ENCODE results near the gene FKBP9.

Gene FKBP9

DNA sequence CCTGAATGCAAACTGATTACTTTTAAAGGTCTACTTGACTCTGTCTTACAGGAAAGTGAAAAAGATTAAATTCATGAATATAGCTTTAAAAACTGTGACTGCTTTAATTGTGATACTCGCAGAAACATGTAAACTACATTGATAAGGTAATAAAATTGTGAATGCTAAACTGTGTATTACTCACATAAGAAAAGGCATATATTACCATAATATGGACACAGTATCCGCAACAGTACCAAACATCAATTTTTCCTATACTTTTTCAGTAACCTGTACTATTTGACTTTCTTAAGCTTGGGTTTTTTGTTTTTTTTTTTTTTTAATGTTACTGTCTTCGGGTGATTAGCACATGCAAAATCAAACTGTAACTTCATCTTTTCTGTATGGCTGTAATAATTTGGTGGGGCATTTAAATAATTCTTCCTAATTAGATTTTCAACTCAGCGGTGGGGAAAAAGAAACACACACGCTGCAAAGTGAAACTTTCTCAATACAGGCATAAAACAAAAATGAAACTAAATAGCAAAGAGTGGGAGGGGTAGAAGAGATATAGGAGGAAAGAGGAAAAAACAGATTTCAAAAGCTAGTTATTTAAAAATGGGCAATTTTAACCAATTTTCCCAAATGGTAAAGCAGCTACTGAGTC lies 82.1 kb downstream of the FKBP9 start:
- TF ChIP-seq CTCF (IDR thresholded peaks at IDR 0.05; ENCODE audit: low read depth, low read length): no peak
- no peak for DNase-seq (ENCODE audit: extremely low read depth, low read depth)

DNA sequence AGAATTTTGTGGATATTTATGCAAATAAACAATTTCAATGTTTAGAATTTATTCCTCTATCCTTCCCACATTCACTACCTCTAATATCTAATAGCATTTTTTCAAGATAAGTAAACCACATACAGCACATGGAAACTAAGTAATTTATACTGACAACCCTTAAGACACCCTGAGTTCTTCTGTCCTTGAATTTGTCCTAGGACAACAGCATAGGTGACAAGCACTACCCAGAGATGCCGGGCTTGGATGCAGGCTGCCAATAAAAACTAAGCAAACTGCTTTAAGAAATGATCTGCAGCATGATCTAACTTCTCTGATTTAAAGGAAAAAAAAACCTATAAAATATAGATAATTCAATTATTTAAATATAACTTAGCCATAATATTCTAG lies 82.7 kb downstream of the FKBP9 start:
- no peak for DNase-seq (ENCODE audit: extremely low read depth, low read depth)
- no peak for TF ChIP-seq CTCF (IDR thresholded peaks at IDR 0.05; ENCODE audit: low read depth, low read length)

GRCh38 chr7:33040803-33041516 lies 83.7 kb downstream of the FKBP9 start:
- no peak for TF ChIP-seq CTCF (IDR thresholded peaks at IDR 0.05; ENCODE audit: low read depth, low read length)
- DNase-seq (ENCODE audit: extremely low read depth, low read depth): no peak

DNA sequence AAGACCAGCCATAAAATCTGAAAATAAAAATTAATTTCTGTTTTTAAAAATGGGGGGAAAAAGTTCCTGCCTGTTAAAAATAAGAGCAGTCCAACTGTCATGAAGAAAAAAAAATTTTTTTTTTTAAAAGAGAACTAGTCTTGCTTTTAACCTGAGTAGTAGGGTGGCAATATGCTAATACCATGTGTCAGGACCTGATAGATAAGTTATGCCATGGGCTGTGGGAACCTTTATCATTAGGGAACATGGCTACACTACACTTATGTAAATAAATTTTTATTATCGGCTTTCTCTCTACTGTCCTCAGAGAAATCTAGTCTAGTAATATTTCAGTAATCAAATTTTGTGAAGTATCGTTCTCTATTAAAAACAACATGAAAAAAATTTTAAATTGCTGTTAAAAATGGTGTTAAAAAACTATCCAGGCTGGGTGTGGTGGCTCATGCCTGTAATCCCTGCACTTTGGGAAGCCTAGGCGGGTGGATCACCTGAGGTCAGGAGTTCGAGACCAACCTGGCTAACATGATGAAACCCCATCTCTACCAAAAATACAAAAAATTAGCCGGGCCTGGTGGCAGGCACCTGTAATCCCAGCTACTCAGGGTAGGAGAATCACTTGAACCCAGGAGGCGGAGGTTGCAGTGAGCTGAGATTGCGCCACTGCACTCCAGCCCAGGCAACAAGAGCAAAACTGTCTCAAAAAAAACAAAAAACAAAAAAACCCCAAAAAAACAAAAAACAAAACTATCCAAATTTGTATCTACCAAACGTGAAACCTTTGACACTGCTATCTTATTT lies 84.6 kb downstream of the FKBP9 start:
- TF ChIP-seq CTCF (IDR thresholded peaks at IDR 0.05; ENCODE audit: low read depth, low read length): no peak
- DNase-seq (ENCODE audit: extremely low read depth, low read depth): no peak

DNA sequence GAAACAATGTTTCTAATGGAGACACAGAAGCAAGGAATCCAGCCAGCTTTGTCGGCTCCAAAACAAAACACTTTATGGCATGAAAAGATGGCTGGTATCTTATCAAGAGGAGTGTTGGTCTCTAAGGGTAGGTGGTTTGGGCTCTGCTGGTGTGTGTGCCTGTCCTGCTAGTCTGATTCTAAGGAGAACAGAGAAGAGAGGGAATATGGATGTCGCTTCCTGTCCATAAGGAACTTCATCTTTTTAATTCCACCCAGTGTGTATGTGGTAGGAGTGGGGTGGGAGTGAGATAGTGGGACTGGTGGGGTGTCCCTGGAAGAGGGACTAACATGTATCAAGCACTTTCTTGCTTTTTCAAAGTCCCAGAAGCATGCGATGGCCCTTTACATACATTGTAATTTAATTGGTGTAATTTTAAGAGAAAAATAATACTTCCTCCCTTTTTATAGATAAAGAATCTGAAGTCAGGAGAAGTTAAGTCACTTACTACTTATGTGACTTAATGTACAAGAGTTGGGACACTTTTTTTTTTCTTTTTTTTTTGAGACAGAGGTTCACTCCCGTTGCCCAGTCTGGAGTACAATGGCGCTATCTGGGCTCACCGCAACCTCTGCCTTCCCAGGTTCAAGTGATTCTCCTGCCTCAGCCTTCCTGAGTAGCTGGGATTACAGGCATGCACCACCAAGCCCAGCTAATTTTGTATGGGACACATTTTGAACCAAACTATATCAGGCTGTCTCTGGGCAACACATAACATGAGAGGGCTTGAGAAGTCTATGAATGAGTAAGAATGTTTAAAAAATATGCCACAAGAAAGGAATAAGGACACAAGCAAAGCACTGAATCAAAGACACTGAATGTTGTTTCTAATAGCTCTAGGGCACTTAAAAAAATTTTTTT lies 86.5 kb downstream of the FKBP9 start:
- no peak for TF ChIP-seq CTCF (IDR thresholded peaks at IDR 0.05; ENCODE audit: low read depth, low read length)
- no peak for DNase-seq (ENCODE audit: extremely low read depth, low read depth)

GRCh38 chr7:33044401-33044718 lies 87.1 kb downstream of the FKBP9 start:
- no peak for TF ChIP-seq CTCF (IDR thresholded peaks at IDR 0.05; ENCODE audit: low read depth, low read length)
- no peak for DNase-seq (ENCODE audit: extremely low read depth, low read depth)

All from AG09319 (cell line).